Caco-2 (cell line): Measurements from ENCODE around the gene LCNL1. TPM values are rescaled to one million over a fixed set of nuclear protein-coding genes. Genes with fewer than 3 reads are reported as not detected.

ENCODE experiments used
- BruUV-seq: library from RNA; stranded (reverse); fragments of 400-500 nt; replicated peaks from 2 replicates; lab custom pipeline; 2021; lab: Mats Ljungman, UMichigan
- CTCF ChIA-PET: fragments of 300-600 bp; sonication (Branson Sonifier 250); formaldehyde crosslinking; loops from one replicate; lab custom pipeline; 2022; ENCODE audit warnings: antibody characterized with exemption; lab: Charles Lee
- POLR2A ChIA-PET: fragments of 300-600 bp; sonication (Branson Sonifier 250); formaldehyde crosslinking; loops from one replicate; lab custom pipeline; 2022; ENCODE audit warnings: antibody characterized with exemption; lab: Charles Lee
- DNase-seq, 2 experiments: peaks; one replicate each; pipeline versions ENCODE4 v3.0.0 to v3.0.0-alpha.2; 2020 to 2022
- H3K27me3 ChIP-seq: replicated peaks from 2 replicates; pipeline ENCODE4 v1.6.0; 2011; ENCODE audit warnings: low read length; ENCODE audit not compliant: control insufficient read depth, insufficient read depth
- H3K36me3 ChIP-seq: 2 replicates; pipeline ENCODE4 v1.5.1; 2011; ENCODE audit warnings: low read length; ENCODE audit not compliant: control insufficient read depth, insufficient read depth
- H3K4me1 ChIP-seq: fragments of 250-450 bp; sonication (Bioruptor Pico); 2 replicates; pipeline ENCODE4 v1.5.1; 2020; ENCODE audit warnings: mild to moderate bottlenecking
- H3K4me3 ChIP-seq: 2 replicates; pipeline ENCODE4 v1.5.1; 2011; ENCODE audit warnings: low read depth, mild to moderate bottlenecking, control low read depth, low read length
- H3K9me3 ChIP-seq: fragments of 250-450 bp; sonication (Bioruptor Pico); 2 replicates; pipeline ENCODE4 v1.5.1; 2020; ENCODE audit warnings: mild to moderate bottlenecking, moderate library complexity
- H3K27ac Mint-ChIP-seq: one replicate; pipeline ENCODE4 v1.8.0; 2022; ENCODE audit warnings: mixed read lengths; ENCODE audit not compliant: unreplicated experiment
- H3K27me3 Mint-ChIP-seq: one replicate; pipeline ENCODE4 v1.8.0; 2022; ENCODE audit warnings: mixed read lengths; ENCODE audit not compliant: insufficient read depth, unreplicated experiment
- H3K36me3 Mint-ChIP-seq: one replicate; pipeline ENCODE4 v1.8.0; 2022; ENCODE audit warnings: mild to moderate bottlenecking, mixed read lengths; ENCODE audit not compliant: insufficient read depth, unreplicated experiment
- H3K4me1 Mint-ChIP-seq: one replicate; pipeline ENCODE4 v1.8.0; 2022; ENCODE audit warnings: low read depth, mixed read lengths; ENCODE audit not compliant: unreplicated experiment
- H3K4me3 Mint-ChIP-seq: one replicate; pipeline ENCODE4 v1.8.0; 2022; ENCODE audit warnings: mild to moderate bottlenecking, moderate library complexity, mixed read lengths; ENCODE audit not compliant: unreplicated experiment
- H3K9me3 Mint-ChIP-seq: one replicate; pipeline ENCODE4 v1.8.0; 2022; ENCODE audit warnings: mixed read lengths; ENCODE audit not compliant: unreplicated experiment
- intact Hi-C: fragments of 100-400 bp; cut with micrococcal nuclease; formaldehyde crosslinking; loops from one replicate; pipeline ENCODE4 v1.10.0; 2022; ENCODE audit not compliant: unreplicated experiment
- total RNA-seq: library from RNA; stranded (reverse); gene quantifications from 2 replicates; pipeline ENCODE4 v1.2.3, GENCODE V29; 2022
- TF ChIP-seq, protein P1 (sequence below), 2 experiments: fragments of 200-600 bp in 1 of 2; IDR thresholded peaks; 1 replicate in 1 of 2; 2 replicates in 1 of 2; pipeline versions ENCODE4 v1.5.1 to v1.8.0; 2011 to 2022; ENCODE audit warnings: antibody characterized with exemption in 1 of 2, control low read depth in 1 of 2, inconsistent platforms in 1 of 2, low read depth in 1 of 2, low read length in 1 of 2, mild to moderate bottlenecking in 1 of 2, moderate library complexity in 1 of 2; ENCODE audit not compliant: insufficient read depth in 1 of 2, severe bottlenecking in 1 of 2, unreplicated experiment in 1 of 2

Gene LCNL1
- total RNA-seq, 1 experiment from 2014 or later = not detected

DNA sequence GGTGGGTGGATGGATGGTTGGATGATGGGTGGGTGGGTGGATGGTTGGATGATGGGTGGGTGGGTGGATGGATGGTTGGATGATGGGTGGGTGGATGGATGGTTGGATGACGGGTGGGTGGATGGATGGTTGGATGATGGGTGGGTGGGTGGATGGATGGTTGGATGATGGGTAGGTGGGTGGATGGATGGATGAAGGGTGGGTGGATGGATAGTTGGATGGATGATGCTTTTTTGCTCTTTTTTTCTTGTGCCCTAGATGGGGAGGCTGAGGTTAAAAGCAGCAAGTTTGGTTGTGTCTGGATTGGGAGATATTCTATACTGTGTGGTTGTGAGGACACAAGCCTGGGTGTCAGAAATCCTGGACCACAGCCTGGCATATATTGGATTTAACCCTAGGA is 25.3 kb upstream of the LCNL1 start:
- Mint-ChIP-seq H3K27ac (no peak overlapping the region), H3K9me3 (peaks cover 12% of the 10 kb centered on the region), H3K27me3 (no peaks in the 10 kb centered on the region), H3K4me3 (no peak overlapping the region), H3K4me1 (no peaks in the 10 kb centered on the region), H3K36me3 (peaks cover 6% of the 10 kb centered on the region)
- Histone ChIP-seq H3K9me3 (no peaks in the 10 kb centered on the region), H3K36me3 (no peaks in the 10 kb centered on the region), H3K4me3 (no peak overlapping the region), H3K27me3 (no peaks in the 10 kb centered on the region), H3K4me1 (no peaks in the 10 kb centered on the region; the same call in 1 of the 2 replicates)
- DNase-seq = no peak
- ChIA-PET POLR2A (no interaction called here), CTCF (no interaction called here)
- intact Hi-C loops = no loop called here
- no TSS peak for BruUV-seq
- TF ChIP-seq, protein P1, sequence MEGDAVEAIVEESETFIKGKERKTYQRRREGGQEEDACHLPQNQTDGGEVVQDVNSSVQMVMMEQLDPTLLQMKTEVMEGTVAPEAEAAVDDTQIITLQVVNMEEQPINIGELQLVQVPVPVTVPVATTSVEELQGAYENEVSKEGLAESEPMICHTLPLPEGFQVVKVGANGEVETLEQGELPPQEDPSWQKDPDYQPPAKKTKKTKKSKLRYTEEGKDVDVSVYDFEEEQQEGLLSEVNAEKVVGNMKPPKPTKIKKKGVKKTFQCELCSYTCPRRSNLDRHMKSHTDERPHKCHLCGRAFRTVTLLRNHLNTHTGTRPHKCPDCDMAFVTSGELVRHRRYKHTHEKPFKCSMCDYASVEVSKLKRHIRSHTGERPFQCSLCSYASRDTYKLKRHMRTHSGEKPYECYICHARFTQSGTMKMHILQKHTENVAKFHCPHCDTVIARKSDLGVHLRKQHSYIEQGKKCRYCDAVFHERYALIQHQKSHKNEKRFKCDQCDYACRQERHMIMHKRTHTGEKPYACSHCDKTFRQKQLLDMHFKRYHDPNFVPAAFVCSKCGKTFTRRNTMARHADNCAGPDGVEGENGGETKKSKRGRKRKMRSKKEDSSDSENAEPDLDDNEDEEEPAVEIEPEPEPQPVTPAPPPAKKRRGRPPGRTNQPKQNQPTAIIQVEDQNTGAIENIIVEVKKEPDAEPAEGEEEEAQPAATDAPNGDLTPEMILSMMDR (IDR thresholded peaks at IDR 0.05; ENCODE audit: insufficient read depth in 1 of 2, low read depth in 1 of 2, low read length in 1 of 2, severe bottlenecking in 1 of 2, unreplicated experiment in 1 of 2) = no peak

DNA sequence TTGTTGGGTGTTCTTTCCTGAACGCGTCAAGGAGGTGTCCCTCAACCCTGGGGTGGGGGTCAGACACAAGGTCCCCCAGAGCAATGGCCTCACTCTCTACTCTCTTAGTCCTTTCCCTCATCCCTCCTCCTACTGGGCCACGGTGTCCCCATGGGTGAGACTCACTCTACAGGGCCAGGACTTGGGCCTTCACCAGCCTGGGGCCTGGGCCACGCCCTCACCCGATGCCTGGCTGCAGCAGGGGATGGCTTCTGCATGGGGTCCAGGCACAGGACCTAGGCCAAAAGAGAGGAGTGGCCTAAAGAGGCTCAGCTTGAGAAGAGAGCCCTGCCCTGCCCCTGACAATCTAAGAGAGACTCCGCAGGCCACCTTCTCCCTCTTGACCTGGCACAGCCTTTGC is 24.9 kb upstream of the LCNL1 start:
- TF ChIP-seq, protein P1 (IDR thresholded peaks at IDR 0.05; ENCODE audit: insufficient read depth in 1 of 2, low read depth in 1 of 2, low read length in 1 of 2, severe bottlenecking in 1 of 2, unreplicated experiment in 1 of 2) = no peak
- peaks cover 3% of the 10 kb centered on the region; the same call in 1 of the 2 replicates for H3K4me1 ChIP-seq
- DNase-seq = no peak
- H3K9me3 ChIP-seq = no peaks in the 10 kb centered on the region
- H3K27ac Mint-ChIP-seq = no peak overlapping the region
- no peak overlapping the region for H3K4me3 ChIP-seq
- intact Hi-C loops = no loop called here
- no peak overlapping the region for H3K4me3 Mint-ChIP-seq
- BruUV-seq = no TSS peak
- H3K27me3 ChIP-seq = no peaks in the 10 kb centered on the region
- ChIA-PET CTCF (no interaction called here), POLR2A (no interaction called here)
- H3K36me3 Mint-ChIP-seq = peaks cover 6% of the 10 kb centered on the region
- no peaks in the 10 kb centered on the region for H3K27me3 Mint-ChIP-seq
- H3K36me3 ChIP-seq = no peaks in the 10 kb centered on the region
- no peaks in the 10 kb centered on the region for H3K4me1 Mint-ChIP-seq
- peaks cover 12% of the 10 kb centered on the region for H3K9me3 Mint-ChIP-seq

GRCh38 chr9:136958473-136958872 is 24.3 kb upstream of the LCNL1 start:
- Mint-ChIP-seq H3K4me3 (no peak overlapping the region), H3K4me1 (no peaks in the 10 kb centered on the region), H3K27me3 (no peaks in the 10 kb centered on the region), H3K36me3 (peaks cover 6% of the 10 kb centered on the region), H3K9me3 (peaks cover 12% of the 10 kb centered on the region), H3K27ac (no peak overlapping the region)
- BruUV-seq = no TSS peak
- intact Hi-C loops = no loop called here
- Histone ChIP-seq H3K4me1 (peaks cover 8% of the 10 kb centered on the region), H3K27me3 (no peaks in the 10 kb centered on the region), H3K4me3 (no peak overlapping the region), H3K36me3 (no peaks in the 10 kb centered on the region), H3K9me3 (no peaks in the 10 kb centered on the region)
- ChIA-PET CTCF (no interaction called here), POLR2A (no interaction called here)
- no peak for DNase-seq
- TF ChIP-seq, protein P1 (IDR thresholded peaks at IDR 0.05; ENCODE audit: insufficient read depth in 1 of 2, low read depth in 1 of 2, low read length in 1 of 2, severe bottlenecking in 1 of 2, unreplicated experiment in 1 of 2) = no peak
